A549 (cell line): ENCODE results near the gene ACTG1. TPM values are rescaled to one million over a fixed set of nuclear protein-coding genes. Genes with fewer than 3 reads are reported as not detected.

Experiments used
- ATAC-seq, 2 experiments: fragments of 200-7000 bp in 1 of 2; fragments of >200 bp in 1 of 2; cut with Nextera tagmentation in 1 of 2; cut with Tn5 transposase in 1 of 2; 3 replicates each; pipeline versions ENCODE4 v1.8.0 to v1.9.1; 2018 to 2020; ENCODE audit warnings: mild to moderate bottlenecking in 1 of 2, moderate library complexity in 1 of 2
- CTCF ChIA-PET: fragments of 300-600 bp; sonication (Branson Sonifier 250); formaldehyde crosslinking; extraction: SDS; loops from one replicate; lab custom pipeline; 2021; ENCODE audit warnings: antibody characterized with exemption, inconsistent platforms; lab: Yijun Ruan, JAX
- POLR2A ChIA-PET: fragments of 350-600 bp; formaldehyde crosslinking; extraction: SDS; loops from one replicate; lab custom pipeline; 2021; ENCODE audit warnings: antibody characterized with exemption, inconsistent platforms; lab: Yijun Ruan, JAX
- DNase-seq, 2 experiments: peaks; one replicate each; pipeline versions ENCODE4 v3.0.0 to v3.0.0-alpha.2; 2011 to 2016; ENCODE audit warnings: low read depth in 1 of 2, low spot score in 1 of 2
- FAIRE-seq: peaks from 2 replicates; lab custom pipeline; 2011; peaks lifted over from hg19 to GRCh38; lab: Jason Lieb, UNC
- H3K27ac ChIP-seq, 2 experiments: fragments of >200 bp; sonication (Bioruptor Twin); formaldehyde crosslinking; 3 replicates each; pipeline ENCODE4 v1.5.1; 2016 to 2017
- H3K4me1 ChIP-seq: fragments of >200 bp; sonication (Bioruptor Twin); formaldehyde crosslinking; 3 replicates; pipeline ENCODE4 v1.6.1; 2016
- H3K4me2 ChIP-seq: fragments of >200 bp; sonication (Bioruptor Twin); formaldehyde crosslinking; 3 replicates; pipeline ENCODE4 v1.6.1; 2016
- H3K4me3 ChIP-seq: fragments of >200 bp; sonication (Bioruptor Twin); formaldehyde crosslinking; 3 replicates; pipeline ENCODE4 v1.5.1; 2016
- H3K9me3 ChIP-seq: fragments of >200 bp; sonication (Bioruptor Twin); formaldehyde crosslinking; 3 replicates; pipeline ENCODE4 v1.6.1; 2016
- CHD2 ChIP-seq: fragments of 150-350 bp; IDR thresholded peaks from 2 replicates; pipeline ENCODE4 v1.6.1; 2014; ENCODE audit warnings: low read length; ENCODE audit not compliant: partially characterized antibody
- CHD4 ChIP-seq: fragments of 200-600 bp; sonication (generic); IDR thresholded peaks from 2 replicates; pipeline ENCODE4 v1.6.1; 2016; ENCODE audit warnings: antibody characterized with exemption, mild to moderate bottlenecking, borderline replicate concordance
- EHF ChIP-seq: fragments of 250-450 bp; sonication (Bioruptor Pico); IDR thresholded peaks from 2 replicates; pipeline ENCODE4 v1.5.0; 2020; ENCODE audit warnings: mild to moderate bottlenecking
- FOSL2 ChIP-seq, 2 experiments: fragments of 450-650 bp in 1 of 2; fragments of >200 bp in 1 of 2; sonication (Bioruptor Twin) in 1 of 2; formaldehyde crosslinking; IDR thresholded peaks; 2 replicates each; pipeline versions ENCODE4 v1.5.0 to v1.6.1; 2016 to 2020; ENCODE audit warnings: mild to moderate bottlenecking in 1 of 2, moderate library complexity in 1 of 2
- HDAC2 ChIP-seq: fragments of 200-600 bp; sonication (generic); IDR thresholded peaks from 2 replicates; pipeline ENCODE4 v1.6.1; 2016
- HEYL ChIP-seq: fragments of 250-450 bp; sonication (Bioruptor Pico); IDR thresholded peaks from 2 replicates; pipeline ENCODE4 v1.8.0; 2021; ENCODE audit warnings: mild to moderate bottlenecking, moderate library complexity
- HOXB13 ChIP-seq: fragments of 250-450 bp; sonication (Bioruptor Pico); IDR thresholded peaks from 2 replicates; pipeline ENCODE4 v1.5.0; 2020; ENCODE audit warnings: low read depth, mild to moderate bottlenecking, moderate library complexity
- JUNB ChIP-seq: fragments of >200 bp; sonication (Bioruptor Twin); formaldehyde crosslinking; IDR thresholded peaks from 2 replicates; pipeline ENCODE4 v1.6.1; 2016
- MAFK ChIP-seq: fragments of 450-650 bp; IDR thresholded peaks from 2 replicates; pipeline ENCODE4 v1.6.1; 2014; ENCODE audit not compliant: partially characterized antibody
- MAZ ChIP-seq: fragments of 150-350 bp; IDR thresholded peaks from 2 replicates; pipeline ENCODE4 v1.6.1; 2014; ENCODE audit warnings: antibody characterized with exemption, low read depth, low read length, borderline replicate concordance
- MYC ChIP-seq: IDR thresholded peaks from 2 replicates; pipeline ENCODE4 v1.6.1; 2012; ENCODE audit warnings: mild to moderate bottlenecking, inconsistent platforms, low read length, improper control_type of control experiment, borderline replicate concordance
- NFE2L2 ChIP-seq: fragments of 150-350 bp; conservative IDR thresholded peaks from 2 replicates; pipeline ENCODE4 v1.6.1; 2014; ENCODE audit warnings: low read length
- RAD21 ChIP-seq, 2 experiments: fragments of >200 bp in 1 of 2; sonication (Bioruptor Twin) in 1 of 2; formaldehyde crosslinking in 1 of 2; IDR thresholded peaks in 1 of 2; conservative IDR thresholded peaks in 1 of 2; 2 replicates in 1 of 2; 3 replicates in 1 of 2; pipeline ENCODE4 v1.6.1; 2012 to 2018; ENCODE audit warnings: inconsistent platforms in 1 of 2
- RCOR1 ChIP-seq: fragments of 150-350 bp; IDR thresholded peaks from 2 replicates; pipeline ENCODE4 v1.6.1; 2014; ENCODE audit warnings: antibody characterized with exemption, low read length, low read depth
- SMC3 ChIP-seq: fragments of >200 bp; sonication (Bioruptor Twin); formaldehyde crosslinking; IDR thresholded peaks from 3 replicates; pipeline ENCODE4 v1.6.1; 2018; ENCODE audit warnings: inconsistent platforms
- SREBF2 ChIP-seq: fragments of 450-650 bp; IDR thresholded peaks from 2 replicates; pipeline ENCODE4 v1.6.1; 2014; ENCODE audit warnings: mild to moderate bottlenecking, moderate library complexity
- ZC3H11A ChIP-seq: fragments of 450-650 bp; IDR thresholded peaks from 2 replicates; pipeline ENCODE4 v1.6.1; 2014; ENCODE audit warnings: antibody characterized with exemption, mild to moderate bottlenecking
- ZFP36 ChIP-seq: fragments of 450-650 bp; IDR thresholded peaks from 2 replicates; pipeline ENCODE4 v1.6.1; 2014; ENCODE audit warnings: borderline replicate concordance; ENCODE audit not compliant: partially characterized antibody
- ZNF302 ChIP-seq: fragments of 250-450 bp; sonication (Bioruptor Pico); IDR thresholded peaks from 2 replicates; pipeline ENCODE4 v1.9.0; 2021; ENCODE audit warnings: inconsistent platforms, mild to moderate bottlenecking, moderate library complexity
- WGBS: methylation state at CpG from one replicate; pipeline ENCODE4 v1.1.6; 2017; ENCODE audit errors: missing lambda C conversion rate; 5-methylcytosine and 5-hydroxymethylcytosine counted together
- polyA plus RNA-seq, 4 experiments: library from polyadenylated mRNA; depleted of rRNA in 3 of 4; stranded (reverse); fragments of >200 nt; fragmentation: RNase III in 1 of 4; extraction: RNeasy Plus Mini Kit Qiagen cat#74134 plus additional on column Dnase treatment in 1 of 4; gene quantifications; 2 replicates in 3 of 4; 3 replicates in 1 of 4; pipeline ENCODE4 v1.2.3, GENCODE V29; 2011 to 2017
- TF ChIP-seq, protein P1 (sequence below): fragments of 250-450 bp; sonication (Bioruptor Pico); IDR thresholded peaks from 2 replicates; pipeline ENCODE4 v1.5.0; 2021; ENCODE audit warnings: mild to moderate bottlenecking, moderate library complexity, borderline replicate concordance
- TF ChIP-seq, protein P2 (sequence below): fragments of 450-650 bp; IDR thresholded peaks from 2 replicates; pipeline ENCODE4 v1.6.1; 2014; ENCODE audit warnings: antibody characterized with exemption

The ACTG1 gene
- polyA plus RNA-seq, 2 of the 4 experiments (the other 2 are of a cell fraction) = 2,042 to 7,263 TPM

DNA sequence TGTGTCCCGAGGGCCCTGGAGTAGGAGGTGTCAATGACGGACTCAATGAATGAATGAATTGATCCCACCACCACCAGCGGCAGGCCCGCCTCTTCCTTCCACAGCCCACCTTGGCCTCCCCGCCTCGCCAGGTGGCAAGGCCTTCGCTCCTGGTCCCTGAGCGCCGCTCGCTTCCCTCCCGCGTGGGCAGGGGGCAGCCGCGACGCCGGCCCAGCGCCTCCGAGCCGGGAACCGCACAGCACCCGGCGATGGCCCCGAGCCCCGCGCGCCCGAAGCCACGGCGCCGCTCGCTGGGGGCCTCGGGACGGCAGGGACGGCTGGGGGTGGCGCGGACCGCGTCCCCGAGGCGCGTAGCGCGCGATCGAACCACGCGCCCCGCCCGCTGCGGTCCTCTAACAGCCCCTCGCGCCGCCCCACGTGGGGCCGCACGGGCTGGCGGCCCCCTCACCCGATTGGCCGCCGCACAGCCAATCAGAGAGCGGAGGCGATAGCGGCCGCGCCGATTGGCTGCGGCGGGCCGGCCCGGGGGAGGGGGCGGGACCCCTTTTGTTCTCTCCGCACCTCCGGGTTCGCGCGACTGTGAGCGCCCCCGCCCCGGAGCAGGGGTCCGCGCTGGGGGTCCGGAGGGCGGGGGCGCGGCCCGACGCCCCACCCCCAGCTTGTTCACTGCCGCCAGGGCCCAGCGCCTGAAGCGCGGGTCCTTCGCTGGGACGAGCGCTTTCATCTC is 31.4 kb downstream of the ACTG1 start (continued):
- TF ChIP-seq RAD21 (conservative IDR thresholded peaks at IDR 0.05 in 1 of 2, IDR thresholded peaks at IDR 0.05 in 1 of 2) = no peak; a peak in 1 of 5 replicates
- TF ChIP-seq EHF (CRISPR knock-in tag) = no peak
- TF ChIP-seq SREBF2 = no peak
- TF ChIP-seq SMC3 = no peak
- TF ChIP-seq, protein P1, sequence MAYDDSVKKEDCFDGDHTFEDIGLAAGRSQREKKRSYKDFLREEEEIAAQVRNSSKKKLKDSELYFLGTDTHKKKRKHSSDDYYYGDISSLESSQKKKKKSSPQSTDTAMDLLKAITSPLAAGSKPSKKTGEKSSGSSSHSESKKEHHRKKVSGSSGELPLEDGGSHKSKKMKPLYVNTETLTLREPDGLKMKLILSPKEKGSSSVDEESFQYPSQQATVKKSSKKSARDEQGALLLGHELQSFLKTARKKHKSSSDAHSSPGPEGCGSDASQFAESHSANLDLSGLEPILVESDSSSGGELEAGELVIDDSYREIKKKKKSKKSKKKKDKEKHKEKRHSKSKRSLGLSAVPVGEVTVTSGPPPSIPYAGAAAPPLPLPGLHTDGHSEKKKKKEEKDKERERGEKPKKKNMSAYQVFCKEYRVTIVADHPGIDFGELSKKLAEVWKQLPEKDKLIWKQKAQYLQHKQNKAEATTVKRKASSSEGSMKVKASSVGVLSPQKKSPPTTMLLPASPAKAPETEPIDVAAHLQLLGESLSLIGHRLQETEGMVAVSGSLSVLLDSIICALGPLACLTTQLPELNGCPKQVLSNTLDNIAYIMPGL (CRISPR knock-in tag) = no peak
- TF ChIP-seq JUNB = no peak
- no peak for TF ChIP-seq FOSL2 (IDR thresholded peaks at IDR 0.05)
- 0 out of 2 replicates have a peak, but pooled peaks have one; percentile 24 for TF ChIP-seq FOSL2 (CRISPR knock-in tag; IDR thresholded peaks at IDR 0.05)
- no peak for TF ChIP-seq ZC3H11A
- TF ChIP-seq ZFP36 = no peak
- TF ChIP-seq, protein P2, sequence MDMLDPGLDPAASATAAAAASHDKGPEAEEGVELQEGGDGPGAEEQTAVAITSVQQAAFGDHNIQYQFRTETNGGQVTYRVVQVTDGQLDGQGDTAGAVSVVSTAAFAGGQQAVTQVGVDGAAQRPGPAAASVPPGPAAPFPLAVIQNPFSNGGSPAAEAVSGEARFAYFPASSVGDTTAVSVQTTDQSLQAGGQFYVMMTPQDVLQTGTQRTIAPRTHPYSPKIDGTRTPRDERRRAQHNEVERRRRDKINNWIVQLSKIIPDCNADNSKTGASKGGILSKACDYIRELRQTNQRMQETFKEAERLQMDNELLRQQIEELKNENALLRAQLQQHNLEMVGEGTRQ = no peak
- TF ChIP-seq HDAC2 = no peak
- no peak for TF ChIP-seq MYC
- no peak for TF ChIP-seq CHD2
- TF ChIP-seq HOXB13 = no peak
- TF ChIP-seq CHD4 = no peak
- no peak for TF ChIP-seq MAZ
- no peak for TF ChIP-seq ZNF302 (CRISPR knock-in tag)
- no peak for TF ChIP-seq RCOR1

DNA sequence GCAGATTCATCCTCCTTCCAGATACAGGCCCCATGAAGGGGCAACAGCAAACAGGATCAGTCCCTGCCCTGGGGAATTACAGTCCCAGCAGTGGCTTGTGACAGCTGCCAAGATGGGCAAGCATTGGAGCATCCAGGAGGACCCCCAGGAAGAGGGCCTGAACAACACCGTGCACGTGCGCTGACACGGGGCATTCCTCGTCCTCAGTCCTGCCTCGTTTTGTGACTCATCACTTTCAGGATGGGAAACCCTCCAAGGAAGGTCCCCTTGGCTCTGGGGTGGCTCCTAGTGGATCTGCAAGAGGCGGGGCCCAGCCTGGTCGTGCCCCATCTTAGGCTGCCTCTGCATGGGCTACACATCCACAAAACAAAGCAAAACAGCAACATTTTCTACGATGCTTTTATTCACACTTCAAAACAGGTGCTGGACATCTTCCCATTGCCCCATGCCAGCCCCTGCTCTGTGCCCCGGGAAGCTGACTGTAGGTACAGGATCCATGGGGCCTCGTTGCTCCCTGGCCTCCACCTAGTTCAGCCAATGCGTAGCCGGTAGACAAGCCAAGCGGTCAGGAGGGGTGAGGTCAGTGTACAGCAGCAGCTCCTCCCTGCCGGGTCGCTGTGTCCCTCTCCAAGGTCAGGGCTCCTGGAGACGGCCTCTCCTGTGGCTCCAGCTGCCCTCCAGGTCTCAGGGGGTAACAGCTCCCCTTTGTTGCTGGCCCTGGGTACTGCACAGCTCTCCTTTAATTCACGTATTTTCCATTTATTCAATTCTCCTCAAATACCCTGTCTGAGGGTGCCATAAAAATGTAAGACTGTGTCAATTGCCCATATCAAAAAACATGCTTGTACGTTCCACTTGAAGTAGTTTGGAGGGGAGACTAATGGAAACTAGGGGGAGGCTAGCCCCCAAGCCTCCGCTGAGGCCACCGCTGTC is 32.2 kb downstream of the ACTG1 start:
- ChIA-PET CTCF (interaction anchor here (0.6 to 8.6 kb wide), 11 partner anchors 12 to 517 kb away, joined by 3 to 184 read pairs (median 4); partner anchors contain the start of gene BAHCC1), POLR2A (interaction anchor here (0.6 kb wide), 1 partner anchor 1026 kb away, joined by 4 read pairs; no protein-coding TSS in a partner anchor)
- H3K9me3 ChIP-seq = no peaks in the 10 kb centered on the region
- ATAC-seq (no peak), DNase-seq (peak in 1 of 2 experiments; percentile 56), FAIRE-seq (no peak)
- no peak overlapping the region; the same call in 2 of the 3 replicates for H3K4me3 ChIP-seq
- WGBS = 83% methylated on average over 21 of the region's 21 CpGs
- H3K4me2 ChIP-seq = peak overlapping the region; percentile 97
- peak overlapping the region in 1 of 2 experiments; percentile 78; a peak in 3 of 6 replicates for H3K27ac ChIP-seq
- peaks cover 29% of the 10 kb centered on the region for H3K4me1 ChIP-seq
- TF ChIP-seq FOSL2 (IDR thresholded peaks at IDR 0.05) = no peak
- TF ChIP-seq FOSL2 (CRISPR knock-in tag; IDR thresholded peaks at IDR 0.05) = peak; percentile 50
- TF ChIP-seq CHD4 = no peak
- TF ChIP-seq NFE2L2 = no peak
- 0 out of 5 replicates have a peak, but pooled peaks have one; percentile 9 to 21 for TF ChIP-seq RAD21 (conservative IDR thresholded peaks at IDR 0.05 in 1 of 2, IDR thresholded peaks at IDR 0.05 in 1 of 2)
- TF ChIP-seq MAFK = peak; percentile 67
- TF ChIP-seq HEYL (CRISPR knock-in tag) = no peak
- TF ChIP-seq, protein P1 (CRISPR knock-in tag) = no peak
